SK-N-SH treated with all-trans-retinoic acid at 6 μM for 48 hours (cell line): ENCODE measurements around the gene MKRN1.

Source experiments
- ATAC-seq: fragments of 200-7000 bp; cut with Tn5 transposase; 3 replicates; pipeline ENCODE4 v1.9.1; 2020; ENCODE audit warnings: mild to moderate bottlenecking, moderate library complexity
- BACH2 ChIP-seq: fragments of 250-450 bp; sonication (Bioruptor Pico); IDR thresholded peaks from 2 replicates; pipeline ENCODE4 v1.9.0; 2021; ENCODE audit warnings: mild to moderate bottlenecking, borderline replicate concordance
- CSDC2 ChIP-seq: fragments of 250-450 bp; sonication (Bioruptor Pico); IDR thresholded peaks from 2 replicates; pipeline ENCODE4 v1.5.0; 2020; ENCODE audit warnings: mild to moderate bottlenecking, moderate library complexity
- ESRRG ChIP-seq: fragments of 250-450 bp; sonication (Bioruptor Pico); IDR thresholded peaks from 2 replicates; pipeline ENCODE4 v1.6.1; 2021; ENCODE audit warnings: mild to moderate bottlenecking
- GLIS3 ChIP-seq: fragments of 250-450 bp; sonication (Bioruptor Pico); IDR thresholded peaks from 2 replicates; pipeline ENCODE4 v1.5.0; 2020; ENCODE audit warnings: mild to moderate bottlenecking, moderate library complexity
- ISL1 ChIP-seq: fragments of 250-450 bp; sonication (Bioruptor Pico); IDR thresholded peaks from 2 replicates; pipeline ENCODE4 v2.1.2; 2022; ENCODE audit warnings: mild to moderate bottlenecking, moderate library complexity
- OSR1 ChIP-seq: fragments of 250-450 bp; sonication (Bioruptor Pico); IDR thresholded peaks from 2 replicates; pipeline ENCODE4 v1.8.0; 2022; ENCODE audit warnings: moderate library complexity, mild to moderate bottlenecking, inconsistent platforms
- TCF4 ChIP-seq: fragments of 250-450 bp; sonication (Bioruptor Pico); IDR thresholded peaks from 2 replicates; pipeline ENCODE4 v1.8.0; 2021; ENCODE audit warnings: mild to moderate bottlenecking, moderate library complexity, borderline replicate concordance
- TOX ChIP-seq: fragments of 250-450 bp; sonication (Bioruptor Pico); IDR thresholded peaks from 2 replicates; pipeline ENCODE4 v1.8.0; 2021; ENCODE audit warnings: mild to moderate bottlenecking, moderate library complexity, borderline replicate concordance
- ZC3H10 ChIP-seq: fragments of 250-450 bp; sonication (Bioruptor Pico); IDR thresholded peaks from 2 replicates; pipeline ENCODE4 v1.5.1; 2021; ENCODE audit warnings: mild to moderate bottlenecking, moderate library complexity
- ZFP30 ChIP-seq: fragments of 450-650 bp; formaldehyde crosslinking; IDR thresholded peaks from 2 replicates; pipeline ENCODE4 v1.5.0; 2022; ENCODE audit warnings: mild to moderate bottlenecking, moderate library complexity
- ZNF70 ChIP-seq: fragments of 450-650 bp; formaldehyde crosslinking; IDR thresholded peaks from 2 replicates; pipeline ENCODE4 v1.5.0; 2020; ENCODE audit warnings: mild to moderate bottlenecking, moderate library complexity
- TF ChIP-seq, protein P1 (sequence below): fragments of 250-450 bp; sonication (Bioruptor Pico); IDR thresholded peaks from 2 replicates; pipeline ENCODE4 v1.5.1; 2021; ENCODE audit warnings: mild to moderate bottlenecking, moderate library complexity

MKRN1 gene

DNA sequence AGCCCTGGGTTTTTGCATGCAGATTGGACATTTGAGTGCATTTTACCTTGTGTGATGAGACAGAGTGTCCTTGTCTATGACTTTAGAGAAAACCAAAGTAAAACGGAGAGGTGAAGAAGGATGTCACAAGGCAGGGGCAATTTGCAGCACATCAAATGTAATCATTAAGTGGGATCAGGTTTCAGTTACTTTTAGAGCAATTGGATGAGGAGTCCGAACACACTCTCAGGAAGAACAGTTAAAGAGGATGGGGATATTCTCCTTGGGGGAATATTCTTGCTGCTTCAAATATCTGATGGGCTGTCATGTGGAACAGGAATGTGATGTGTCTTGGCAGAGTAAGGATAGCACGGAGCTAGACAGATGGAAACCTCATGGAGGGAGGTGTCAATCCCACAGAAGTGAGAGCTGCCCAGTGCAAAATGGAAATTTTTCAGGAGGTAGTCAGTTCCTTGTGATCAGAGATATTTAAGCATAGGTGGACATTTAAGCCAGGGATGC is 74.7 kb downstream of the MKRN1 start:
- TF ChIP-seq, protein P1, sequence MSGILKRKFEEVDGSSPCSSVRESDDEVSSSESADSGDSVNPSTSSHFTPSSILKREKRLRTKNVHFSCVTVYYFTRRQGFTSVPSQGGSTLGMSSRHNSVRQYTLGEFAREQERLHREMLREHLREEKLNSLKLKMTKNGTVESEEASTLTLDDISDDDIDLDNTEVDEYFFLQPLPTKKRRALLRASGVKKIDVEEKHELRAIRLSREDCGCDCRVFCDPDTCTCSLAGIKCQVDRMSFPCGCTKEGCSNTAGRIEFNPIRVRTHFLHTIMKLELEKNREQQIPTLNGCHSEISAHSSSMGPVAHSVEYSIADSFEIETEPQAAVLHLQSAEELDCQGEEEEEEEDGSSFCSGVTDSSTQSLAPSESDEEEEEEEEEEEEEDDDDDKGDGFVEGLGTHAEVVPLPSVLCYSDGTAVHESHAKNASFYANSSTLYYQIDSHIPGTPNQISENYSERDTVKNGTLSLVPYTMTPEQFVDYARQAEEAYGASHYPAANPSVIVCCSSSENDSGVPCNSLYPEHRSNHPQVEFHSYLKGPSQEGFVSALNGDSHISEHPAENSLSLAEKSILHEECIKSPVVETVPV (CRISPR knock-in tag): no peak
- TF ChIP-seq GLIS3 (no peak), TCF4 (CRISPR knock-in tag) (no peak), ESRRG (CRISPR knock-in tag) (no peak)
- ATAC-seq: no peak

DNA sequence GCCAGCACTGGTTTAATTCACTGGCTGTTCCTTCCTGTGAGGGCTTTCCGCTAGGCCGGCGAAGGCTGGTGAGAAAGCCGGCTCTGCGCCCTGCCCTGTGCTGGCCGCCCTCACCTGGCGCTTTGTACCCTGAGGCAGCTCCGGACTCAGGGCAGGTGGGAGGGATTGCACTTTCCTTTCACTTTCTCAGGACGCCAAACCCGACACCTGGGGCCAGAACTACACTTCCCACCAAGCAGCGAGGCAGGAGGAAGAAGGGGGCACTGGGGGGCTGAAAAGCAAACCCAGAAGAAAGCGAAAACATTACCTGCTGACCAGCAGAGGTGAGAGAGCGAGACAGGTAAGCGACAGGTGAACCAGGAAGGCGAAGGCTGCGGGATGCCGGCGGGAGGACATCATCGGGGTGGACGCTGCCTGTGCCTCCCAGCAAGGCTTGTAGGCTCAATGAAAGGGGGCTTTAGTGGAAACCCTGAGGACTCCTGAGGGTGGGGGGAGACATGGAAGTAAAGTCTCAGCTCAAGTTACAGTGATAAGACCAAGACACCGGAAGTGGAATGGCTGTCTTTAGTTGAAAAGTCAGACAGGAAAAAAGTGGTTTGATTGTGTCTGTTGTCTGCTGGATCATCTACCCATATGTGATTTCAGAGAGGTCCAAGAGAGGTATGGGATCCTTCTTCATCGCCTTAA is 75.3 kb downstream of the MKRN1 start, which contains the start of gene RAB19:
Gene RAB19, plus strand, starts transcription at position 181 of the 687 bp plus-strand sequence. CDS start 3,589 bp downstream, outside the sequence.
- TF ChIP-seq ESRRG (CRISPR knock-in tag) (no peak), BACH2 (CRISPR knock-in tag) (no peak), CSDC2 (CRISPR knock-in tag) (no peak), ISL1 (CRISPR knock-in tag) (no peak), ZNF70 (CRISPR knock-in tag) (no peak), ZFP30 (CRISPR knock-in tag) (no peak), TOX (CRISPR knock-in tag) (no peak), ZC3H10 (CRISPR knock-in tag) (no peak), OSR1 (CRISPR knock-in tag) (no peak)
- ATAC-seq: no peak
